SK-N-SH (cell line): Measurements from ENCODE around the gene SMIM1. TPM values are rescaled to one million over a fixed set of nuclear protein-coding genes. Genes with fewer than 3 reads are reported as not detected.

Experiments
- CTCF ChIA-PET: fragments of 300-600, 350-600 bp; formaldehyde crosslinking; extraction: SDS; loops from one replicate; lab custom pipeline; 2021; lab: Yijun Ruan, JAX
- POLR2A ChIA-PET: fragments of 350-600 bp; sonication (Branson Sonifier 250); formaldehyde crosslinking; extraction: SDS; loops from one replicate; lab custom pipeline; 2020; ENCODE audit warnings: antibody characterized with exemption, inconsistent platforms; lab: Yijun Ruan, JAX
- DNase-seq: peaks from one replicate; pipeline ENCODE4 v3.0.0; 2012
- H2AFZ ChIP-seq: fragments of 200-600 bp; sonication (generic); 2 replicates; pipeline ENCODE4 v1.8.1; 2016; ENCODE audit warnings: antibody characterized with exemption, mild to moderate bottlenecking, low read depth
- H3F3A ChIP-seq: fragments of 200-600 bp; sonication (generic); replicated peaks from 2 replicates; pipeline ENCODE3; 2016; ENCODE audit warnings: antibody characterized with exemption, mild to moderate bottlenecking; ENCODE audit not compliant: insufficient read depth
- H3K27ac ChIP-seq, 2 experiments: fragments of 200-500 bp in 1 of 2; fragments of 200-600 bp in 1 of 2; sonication (Bioruptor generic) in 1 of 2; sonication (generic), shearing (Covaris generic) in 1 of 2; 2 replicates each; pipeline versions ENCODE4 v1.5.1 to v1.6.1; 2014 to 2016; ENCODE audit warnings: low read depth in 2 of 2, inconsistent platforms in 1 of 2, low read length in 1 of 2, mild to moderate bottlenecking in 1 of 2, mixed read lengths in 1 of 2
- H3K27me3 ChIP-seq: fragments of 200-600 bp; sonication (generic), shearing (Covaris generic); 2 replicates; pipeline ENCODE4 v1.6.1; 2016; ENCODE audit warnings: mixed run types; ENCODE audit not compliant: insufficient read depth
- H3K36me3 ChIP-seq, 2 experiments: fragments of 200-500 bp in 1 of 2; fragments of 200-600 bp in 1 of 2; sonication (Bioruptor generic) in 1 of 2; sonication (generic) in 1 of 2; replicated peaks in 1 of 2; 2 replicates each; pipeline versions ENCODE3 to v1.5.1; 2014 to 2016; ENCODE audit warnings: low read length in 1 of 2, mild to moderate bottlenecking in 1 of 2; ENCODE audit not compliant: insufficient read depth in 2 of 2, control insufficient read depth in 1 of 2
- H3K4me1 ChIP-seq, 2 experiments: fragments of 200-500 bp in 1 of 2; fragments of 200-600 bp in 1 of 2; sonication (Bioruptor generic) in 1 of 2; sonication (generic), shearing (Covaris generic) in 1 of 2; 2 replicates each; pipeline versions ENCODE4 v1.5.1 to v1.6.1; 2014 to 2016; ENCODE audit warnings: low read depth in 1 of 2, low read length in 1 of 2, mixed run types in 1 of 2; ENCODE audit not compliant: insufficient read depth in 2 of 2, control insufficient read depth in 1 of 2
- H3K4me2 ChIP-seq: fragments of 200-600 bp; sonication (generic), shearing (Covaris generic); 2 replicates; pipeline ENCODE4 v1.6.1; 2017; ENCODE audit warnings: mixed run types
- H3K4me3 ChIP-seq, 2 experiments: fragments of 200-500 bp in 1 of 2; fragments of 200-600 bp in 1 of 2; sonication (Bioruptor generic) in 1 of 2; sonication (generic), shearing (Covaris generic) in 1 of 2; 2 replicates each; pipeline versions ENCODE4 v1.5.1 to v1.8.1; 2014 to 2016; ENCODE audit warnings: low read depth in 2 of 2, inconsistent platforms in 1 of 2, low read length in 1 of 2, mild to moderate bottlenecking in 1 of 2, mixed read lengths in 1 of 2, moderate library complexity in 1 of 2
- H3K79me2 ChIP-seq: fragments of 200-600 bp; sonication (generic); 2 replicates; pipeline ENCODE4 v1.8.1; 2017; ENCODE audit warnings: mild to moderate bottlenecking; ENCODE audit not compliant: insufficient read depth
- H3K9ac ChIP-seq: fragments of 200-600 bp; sonication (generic); 2 replicates; pipeline ENCODE4 v1.6.1; 2017; ENCODE audit warnings: mixed run types
- H3K9me2 ChIP-seq: fragments of 200-600 bp; sonication (generic); 2 replicates; pipeline ENCODE4 v1.6.1; 2017; ENCODE audit warnings: mixed run types
- H3K9me3 ChIP-seq: fragments of 200-600 bp; sonication (generic); 2 replicates; pipeline ENCODE4 v1.6.1; 2017; ENCODE audit warnings: mixed run types, mild to moderate bottlenecking, moderate library complexity
- H4K20me1 ChIP-seq: fragments of 200-600 bp; sonication (generic); 2 replicates; pipeline ENCODE4 v1.6.1; 2017; ENCODE audit warnings: mild to moderate bottlenecking, mixed run types; ENCODE audit not compliant: insufficient read depth
- CHD2 ChIP-seq: fragments of 150-350 bp; IDR thresholded peaks from 2 replicates; pipeline ENCODE4 v1.6.1; 2018; ENCODE audit warnings: low read length; ENCODE audit not compliant: partially characterized antibody
- ELF1 ChIP-seq: IDR thresholded peaks from 2 replicates; pipeline ENCODE4 v1.4.0; 2012
- EP300 ChIP-seq, 2 experiments: IDR thresholded peaks; 2 replicates each; pipeline versions ENCODE4 v1.4.0 to v1.6.1; 2012; ENCODE audit warnings: borderline replicate concordance in 1 of 2, low read depth in 1 of 2, low read length in 1 of 2
- EZH2phosphoT487 ChIP-seq: fragments of 200-600 bp; sonication (generic); IDR thresholded peaks from 2 replicates; pipeline ENCODE4 v1.6.1; 2017; ENCODE audit warnings: low read depth, mixed run types, mild to moderate bottlenecking, antibody characterized with exemption, moderate library complexity, borderline replicate concordance
- IRF3 ChIP-seq: fragments of 150-350 bp; IDR thresholded peaks from 2 replicates; pipeline ENCODE4 v1.6.1; 2016; ENCODE audit warnings: mild to moderate bottlenecking, low read depth, low read length
- NFIC ChIP-seq: IDR thresholded peaks from 2 replicates; pipeline ENCODE4 v1.4.0; 2012; ENCODE audit warnings: borderline replicate concordance
- POLR2AphosphoS5 ChIP-seq: IDR thresholded peaks from 2 replicates; pipeline ENCODE4 v1.6.1; 2012; ENCODE audit warnings: low read depth, low read length
- RCOR1 ChIP-seq: fragments of 150-350 bp; IDR thresholded peaks from 2 replicates; pipeline ENCODE4 v1.6.1; 2017; ENCODE audit warnings: antibody characterized with exemption, low read length
- REST ChIP-seq: IDR thresholded peaks from 2 replicates; pipeline ENCODE4 v1.6.1; 2012; ENCODE audit warnings: mild to moderate bottlenecking, low read depth, low read length, moderate library complexity
- TAF1 ChIP-seq: IDR thresholded peaks from 2 replicates; pipeline ENCODE4 v1.6.1; 2012; ENCODE audit warnings: low read depth, mild to moderate bottlenecking, low read length, moderate library complexity, borderline replicate concordance
- TCF12 ChIP-seq: IDR thresholded peaks from 2 replicates; pipeline ENCODE4 v1.4.0; 2012
- TEAD4 ChIP-seq: IDR thresholded peaks from 2 replicates; pipeline ENCODE4 v1.4.0; 2012; ENCODE audit warnings: mild to moderate bottlenecking, borderline replicate concordance; ENCODE audit not compliant: insufficient read depth
- ZBTB33 ChIP-seq: IDR thresholded peaks from 2 replicates; pipeline ENCODE4 v1.4.0; 2012; ENCODE audit warnings: low read depth, borderline replicate concordance
- WGBS: methylation state at CpG from one replicate; pipeline ENCODE4 v1.1.6; 2017; ENCODE audit warnings: low lambda C conversion rate; 5-methylcytosine and 5-hydroxymethylcytosine counted together
- polyA plus RNA-seq, 3 experiments: library from polyadenylated mRNA; depleted of rRNA; stranded (reverse); fragments of >200 nt; gene quantifications; 2 replicates each; pipeline ENCODE4 v1.2.3, GENCODE V29; 2012

The SMIM1 gene
- polyA plus RNA-seq, 1 of the 3 experiments (the other 2 are of a cell fraction): 6.1 TPM

GRCh38 chr1:3734602-3735001 lies 37.9 kb upstream of the SMIM1 start (continued):
- no peak for TF ChIP-seq RCOR1
- TF ChIP-seq TAF1: no peak
- no peak for TF ChIP-seq ELF1
- TF ChIP-seq REST: no peak
- TF ChIP-seq EZH2phosphoT487: no peak
- TF ChIP-seq POLR2AphosphoS5: no peak

DNA sequence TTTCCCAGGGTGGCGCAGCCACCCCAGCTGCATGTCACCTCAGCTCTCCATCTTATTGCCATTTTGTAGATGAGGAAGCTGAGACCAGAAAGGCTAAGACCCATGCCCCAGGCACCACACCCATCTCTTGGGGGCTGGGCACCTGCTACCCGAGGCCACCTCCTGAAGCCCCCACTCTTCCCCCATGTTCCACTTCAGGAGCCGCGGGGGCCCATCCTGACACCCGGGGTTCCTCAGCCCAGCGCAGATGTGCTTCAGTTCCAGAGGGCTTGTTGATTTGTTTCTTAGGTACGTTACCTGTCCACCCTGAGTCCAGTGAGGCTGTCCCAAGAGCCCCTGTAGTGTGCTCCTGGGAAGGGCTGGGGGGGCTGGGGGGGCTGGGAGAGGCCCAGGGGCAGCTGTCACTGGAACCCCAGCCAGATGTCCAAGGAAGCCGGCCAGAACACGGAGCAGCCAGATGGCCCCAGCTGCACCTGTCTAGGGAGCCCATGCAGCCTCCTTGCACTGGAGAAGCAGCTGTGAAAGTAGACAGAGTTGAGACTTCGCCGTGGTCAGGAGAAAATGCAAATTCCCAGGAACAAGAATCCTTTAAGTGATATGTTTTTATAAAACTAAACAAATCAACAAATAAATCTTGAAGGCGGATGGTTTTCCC lies 37.4 kb upstream of the SMIM1 start:
- Histone ChIP-seq H3K4me1 (peaks cover 0 to 24% of the 10 kb centered on the region in 2 experiments; a peak in 1 of 4 replicates), H4K20me1 (no peaks in the 10 kb centered on the region), H3K9me3 (no peaks in the 10 kb centered on the region), H3K27me3 (no peaks in the 10 kb centered on the region), H3K4me2 (no peak overlapping the region), H3K9me2 (no peaks in the 10 kb centered on the region), H3K79me2 (no peaks in the 10 kb centered on the region), H3F3A (no peaks in the 10 kb centered on the region), H3K36me3 (peaks cover 3 to 39% of the 10 kb centered on the region in 2 experiments), H3K4me3 (no peak overlapping the region), H2AFZ (no peak overlapping the region), H3K27ac (no peak overlapping the region; a peak in 1 of 4 replicates), H3K9ac (no peak overlapping the region)
- ChIA-PET POLR2A (interaction anchor here (1.0 kb wide), 1 partner anchor 1816 kb away, joined by 3 read pairs; the partner anchor contains the start of gene TMEM52), CTCF (interaction anchor here (1.0 to 4.3 kb wide), 5 partner anchors 8 to 282 kb away, joined by 3 to 21 read pairs (median 3); no protein-coding TSS in a partner anchor)
- TF ChIP-seq NFIC: no peak
- no peak for TF ChIP-seq EP300 (IDR thresholded peaks at IDR 0.05; ENCODE audit: borderline replicate concordance in 1 of 2, low read depth in 1 of 2, low read length in 1 of 2)
- no peak for TF ChIP-seq TCF12
- WGBS: 96% methylated on average over 8 of the region's 12 CpGs
- DNase-seq: no peak

GRCh38 chr1:3735688-3736087 lies 36.9 kb upstream of the SMIM1 start:
- H3K4me3 ChIP-seq: no peak overlapping the region
- no peak overlapping the region for H3K9ac ChIP-seq
- peak overlapping the region in 1 of 2 experiments; percentile 3; a peak in 2 of 4 replicates for H3K27ac ChIP-seq
- H3K9me2 ChIP-seq: no peaks in the 10 kb centered on the region
- H4K20me1 ChIP-seq: no peaks in the 10 kb centered on the region
- H2AFZ ChIP-seq: no peak overlapping the region
- H3K4me2 ChIP-seq: no peak overlapping the region
- 83% methylated on average over 8 of the region's 13 CpGs for WGBS
- POLR2A ChIA-PET: no interaction called here
- H3K9me3 ChIP-seq: no peaks in the 10 kb centered on the region
- H3F3A ChIP-seq: no peaks in the 10 kb centered on the region
- peaks cover 7 to 39% of the 10 kb centered on the region in 2 experiments for H3K36me3 ChIP-seq
- CTCF ChIA-PET: interaction anchor here (1.0 to 4.3 kb wide), 4 partner anchors 9 to 283 kb away, joined by 3 to 21 read pairs (median 4); no protein-coding TSS in a partner anchor
- peaks cover 0 to 24% of the 10 kb centered on the region in 2 experiments; a peak in 1 of 4 replicates for H3K4me1 ChIP-seq
- no peak for DNase-seq
- no peaks in the 10 kb centered on the region for H3K27me3 ChIP-seq
- H3K79me2 ChIP-seq: no peaks in the 10 kb centered on the region
- no peak for TF ChIP-seq IRF3
- TF ChIP-seq CHD2: no peak
- no peak for TF ChIP-seq TEAD4
- no peak for TF ChIP-seq ZBTB33
- no peak for TF ChIP-seq NFIC
- TF ChIP-seq REST: no peak
